Heart right ventricle (tissue), 16 donors: ENCODE data around the gene MUC5AC. TPM values are rescaled to one million over a fixed set of nuclear protein-coding genes. Genes with fewer than 3 reads are reported as not detected.
"Not testable (repeated sequence)": the region's sequence is repeated elsewhere in the genome, so short reads cannot be mapped to it uniquely, and the experiment has no call there.

Experiments used
- ATAC-seq, 8 donors: fragments of 200-7000 bp; cut with Tn5 transposase; one replicate each; pipeline ENCODE4 v1.9.1; 2020; ENCODE audit warnings: mild to moderate bottlenecking in 8 of 8, moderate library complexity in 8 of 8, moderate number of reproducible peaks in 1 of 8
- DNase-seq, 2 donors: peaks; one replicate each; pipeline ENCODE4 v3.0.0-alpha.2; 2020
- H3K27ac ChIP-seq, 10 donors: fragments of 200-600 bp; sonication (generic) in 2 of 10; one replicate each; pipeline versions ENCODE4 v1.5.0 to v1.8.0; 2020 to 2022; ENCODE audit warnings: mild to moderate bottlenecking in 3 of 10
- H3K27me3 ChIP-seq, 7 donors: fragments of 200-600 bp; one replicate each; pipeline ENCODE4 v1.8.0; 2021 to 2022; ENCODE audit warnings: mild to moderate bottlenecking in 2 of 7
- H3K36me3 ChIP-seq, 9 donors: fragments of 200-600 bp; sonication (generic) in 1 of 9; one replicate each; pipeline versions ENCODE4 v1.5.0 to v1.8.0; 2020 to 2022; ENCODE audit warnings: mild to moderate bottlenecking in 2 of 9
- H3K4me1 ChIP-seq, 9 donors: fragments of 200-600 bp; sonication (generic) in 1 of 9; one replicate each; pipeline versions ENCODE4 v1.5.0 to v1.8.0; 2020 to 2022; ENCODE audit warnings: mild to moderate bottlenecking in 4 of 9
- H3K4me3 ChIP-seq, 10 donors: fragments of 200-600 bp; sonication (generic) in 2 of 10; one replicate each; pipeline versions ENCODE4 v1.5.0 to v1.8.0; 2020 to 2022; ENCODE audit warnings: mild to moderate bottlenecking in 7 of 10, moderate library complexity in 2 of 10
- H3K9me3 ChIP-seq, 11 donors: fragments of 200-600 bp in 10 of 11; sonication (generic) in 2 of 11; one replicate each; pipeline versions ENCODE4 v1.5.0 to v1.8.0; 2013 to 2022; ENCODE audit warnings: mild to moderate bottlenecking in 2 of 11, control low read depth in 1 of 11, moderate library complexity in 1 of 11
- WGBS, 2 donors: extraction: QIAGEN DNeasy Blood & Tissue Kit; methylation state at CpG; one replicate each; pipeline ENCODE4 v1.1.7; 2013; ENCODE audit warnings: inconsistent platforms in 1 of 2; 5-methylcytosine and 5-hydroxymethylcytosine counted together
- intact Hi-C, 10 donors: fragments of 100-400 bp; cut with DNase I; formaldehyde crosslinking; loops; one replicate each; pipeline versions ENCODE4 v1.11.1 to v1.14.2; 2022
- polyA plus RNA-seq, 2 donors: library from polyadenylated mRNA; stranded (reverse); fragments of 200-250 nt; gene quantifications; one replicate each; pipeline ENCODE4 v1.2.3, GENCODE V29; 2013
- total RNA-seq, 10 donors: library from RNA; stranded (reverse); fragmentation: NEBNext Ultra II Directional in 3 of 10; extraction: Animal tissue kit (Norgen Biotek cat#: 25700) in 3 of 10; gene quantifications; one replicate each; pipeline versions ENCODE4 v1.2.1 to v1.2.4, GENCODE V29; 2021 to 2023
- TF ChIP-seq, protein P1 (sequence below), 9 donors: fragments of 200-600 bp; sonication (generic) in 2 of 9; IDR thresholded peaks; one replicate each; pipeline versions ENCODE4 v1.5.0 to v1.8.0; 2021 to 2022; ENCODE audit warnings: antibody characterized with exemption in 9 of 9, mild to moderate bottlenecking in 5 of 9, moderate library complexity in 1 of 9
- donor health status: Arrhythmogenic right ventricular cardiomyopathy.
- donor health status: ischemic (EF 13 %, LVEDD 7.1; RV severe dilation, severe dysfunction).
- donor health status: healthy with polysubstance abuse.
- donor health status: DM: no; HTN: yes; CAD: no.
- donor health status: DM: no; HTN: no; CAD: no.
- donor health status: ischemic (EF 25% LVEDD 6.9; RV normal size, moderate dysfunction).
- donor health status: ischemic (EF 25% LVEDD 5.7; RV mildly dilated, moderate dysfunction).
- donor health status: healthy.
- donor health status: DM: yes; HTN: yes; CAD: no.
- donor health status: Ischemic cardiomyopathy.
- donor health status: ischemic (EF 35%, LVEDD 5.7; RV mildly dilated, moderate dysfunction).
- donor health status: nonischemic (EF 11% LVEDD 7.7; RV severe dilation, severe dysfunction).
- donor health status: DM: yes; HTN: yes; CAD: no.
- donor health status: PGD.
- donor health status: ischemic (EF 29% LVEDD 5.4; RV normal size, mild dysfunction).
- donor health status: nonischemic (EF 23%, LVEDD 6.1; RV moderate dilation, normal function).

The MUC5AC gene
- total and polyA plus RNA-seq, 12 donors, result not detected

DNA sequence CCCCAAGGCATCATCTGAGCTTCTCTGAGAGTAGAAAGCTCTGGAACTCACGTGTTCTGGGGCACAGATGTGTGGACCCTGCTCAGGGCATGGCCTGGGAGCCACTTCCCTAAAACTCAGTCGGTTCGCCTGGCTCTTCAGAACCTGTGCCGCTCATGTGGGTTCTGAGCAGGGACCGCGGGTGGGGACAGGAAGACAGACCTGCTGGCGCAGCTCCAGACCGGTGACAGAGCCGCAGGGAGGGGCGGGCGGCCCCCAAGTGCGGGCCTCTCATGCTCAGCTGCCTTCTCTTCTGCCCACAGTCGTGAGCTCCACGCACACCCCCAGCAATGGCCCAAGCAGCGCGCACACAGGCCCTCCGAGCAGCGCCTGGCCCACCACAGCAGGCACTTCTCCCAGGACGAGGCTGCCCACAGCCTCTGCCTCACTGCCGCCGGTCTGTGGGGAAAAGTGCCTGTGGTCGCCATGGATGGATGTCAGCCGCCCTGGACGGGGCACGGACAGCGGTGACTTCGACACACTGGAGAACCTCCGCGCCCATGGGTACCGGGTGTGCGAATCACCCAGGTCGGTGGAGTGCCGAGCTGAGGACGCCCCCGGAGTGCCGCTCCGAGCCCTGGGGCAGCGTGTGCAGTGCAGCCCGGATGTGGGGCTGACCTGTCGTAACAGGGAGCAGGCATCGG is 24.2 kb downstream of the MUC5AC start:
- Histone ChIP-seq H3K4me1 (no peaks in the 10 kb centered on the region), H3K27me3 (peaks cover 0 to 24% (median 5%) of the 10 kb centered on the region in 7 donors), H3K4me3 (no peak overlapping the region), H3K36me3 (no peaks in the 10 kb centered on the region), H3K27ac (no peak overlapping the region), H3K9me3 (no peaks in the 10 kb centered on the region)
- ATAC-seq (no peak), DNase-seq (peak in 1 of 2 donors; percentile 8)
- TF ChIP-seq, protein P1, sequence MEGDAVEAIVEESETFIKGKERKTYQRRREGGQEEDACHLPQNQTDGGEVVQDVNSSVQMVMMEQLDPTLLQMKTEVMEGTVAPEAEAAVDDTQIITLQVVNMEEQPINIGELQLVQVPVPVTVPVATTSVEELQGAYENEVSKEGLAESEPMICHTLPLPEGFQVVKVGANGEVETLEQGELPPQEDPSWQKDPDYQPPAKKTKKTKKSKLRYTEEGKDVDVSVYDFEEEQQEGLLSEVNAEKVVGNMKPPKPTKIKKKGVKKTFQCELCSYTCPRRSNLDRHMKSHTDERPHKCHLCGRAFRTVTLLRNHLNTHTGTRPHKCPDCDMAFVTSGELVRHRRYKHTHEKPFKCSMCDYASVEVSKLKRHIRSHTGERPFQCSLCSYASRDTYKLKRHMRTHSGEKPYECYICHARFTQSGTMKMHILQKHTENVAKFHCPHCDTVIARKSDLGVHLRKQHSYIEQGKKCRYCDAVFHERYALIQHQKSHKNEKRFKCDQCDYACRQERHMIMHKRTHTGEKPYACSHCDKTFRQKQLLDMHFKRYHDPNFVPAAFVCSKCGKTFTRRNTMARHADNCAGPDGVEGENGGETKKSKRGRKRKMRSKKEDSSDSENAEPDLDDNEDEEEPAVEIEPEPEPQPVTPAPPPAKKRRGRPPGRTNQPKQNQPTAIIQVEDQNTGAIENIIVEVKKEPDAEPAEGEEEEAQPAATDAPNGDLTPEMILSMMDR (IDR thresholded peaks at IDR 0.05), result no peak
- intact Hi-C loops, result no loop called here
- WGBS, 2 donors, result 83 to 89% methylated on average over 41 of the region's 41 CpGs

DNA sequence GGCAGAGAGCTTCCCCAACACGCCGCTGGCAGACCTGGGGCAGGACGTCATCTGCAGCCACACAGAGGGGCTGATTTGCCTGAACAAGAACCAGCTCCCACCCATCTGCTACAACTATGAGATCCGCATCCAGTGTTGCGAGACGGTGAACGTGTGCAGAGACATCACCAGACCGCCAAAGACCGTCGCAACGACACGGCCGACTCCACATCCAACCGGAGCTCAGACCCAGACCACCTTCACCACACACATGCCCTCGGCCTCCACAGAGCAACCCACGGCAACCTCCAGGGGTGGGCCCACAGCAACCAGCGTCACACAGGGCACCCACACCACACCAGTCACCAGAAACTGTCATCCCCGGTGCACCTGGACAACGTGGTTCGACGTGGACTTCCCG is 26.4 kb downstream of the MUC5AC start:
- H3K27ac ChIP-seq, H3K4me1 ChIP-seq, DNase-seq, ATAC-seq, H3K4me3 ChIP-seq, H3K36me3 ChIP-seq, H3K9me3 ChIP-seq, intact Hi-C loops: not testable (repeated sequence)
- WGBS, 2 donors, result 89 to 95% methylated on average over 13 to 19 of the region's 22 CpGs
- H3K27me3 ChIP-seq, result peaks cover 0 to 28% (median 5%) of the 10 kb centered on the region in 7 donors

DNA sequence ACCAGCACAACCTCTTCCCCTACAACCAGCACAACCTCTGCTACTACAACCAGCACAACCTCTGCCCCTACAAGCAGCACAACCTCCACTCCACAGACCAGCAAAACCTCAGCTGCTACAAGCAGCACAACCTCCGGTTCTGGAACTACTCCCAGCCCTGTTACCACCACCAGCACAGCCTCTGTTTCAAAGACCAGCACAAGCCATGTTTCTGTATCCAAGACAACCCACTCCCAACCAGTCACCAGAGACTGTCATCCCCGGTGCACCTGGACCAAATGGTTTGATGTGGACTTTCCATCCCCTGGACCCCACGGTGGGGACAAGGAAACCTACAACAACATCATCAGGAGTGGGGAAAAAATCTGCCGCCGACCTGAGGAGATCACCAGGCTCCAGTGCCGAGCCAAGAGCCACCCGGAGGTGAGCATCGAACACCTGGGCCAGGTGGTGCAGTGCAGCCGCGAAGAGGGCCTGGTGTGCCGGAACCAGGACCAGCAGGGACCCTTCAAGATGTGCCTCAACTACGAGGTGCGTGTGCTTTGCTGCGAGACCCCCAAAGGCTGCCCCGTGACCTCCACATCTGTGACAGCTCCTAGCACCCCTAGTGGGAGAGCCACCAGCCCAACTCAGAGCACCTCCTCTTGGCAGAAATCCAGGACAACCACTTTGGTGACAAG is 30.8 kb downstream of the MUC5AC start:
- intact Hi-C loops, ATAC-seq, H3K9me3 ChIP-seq, H3K4me3 ChIP-seq, H3K36me3 ChIP-seq, DNase-seq, H3K27ac ChIP-seq, H3K4me1 ChIP-seq: not testable (repeated sequence)
- peaks cover 0 to 18% (median 0%) of the 10 kb centered on the region in 7 donors for H3K27me3 ChIP-seq
- 62 to 81% methylated on average over 11 to 15 of the region's 15 CpGs for WGBS, 2 donors

DNA sequence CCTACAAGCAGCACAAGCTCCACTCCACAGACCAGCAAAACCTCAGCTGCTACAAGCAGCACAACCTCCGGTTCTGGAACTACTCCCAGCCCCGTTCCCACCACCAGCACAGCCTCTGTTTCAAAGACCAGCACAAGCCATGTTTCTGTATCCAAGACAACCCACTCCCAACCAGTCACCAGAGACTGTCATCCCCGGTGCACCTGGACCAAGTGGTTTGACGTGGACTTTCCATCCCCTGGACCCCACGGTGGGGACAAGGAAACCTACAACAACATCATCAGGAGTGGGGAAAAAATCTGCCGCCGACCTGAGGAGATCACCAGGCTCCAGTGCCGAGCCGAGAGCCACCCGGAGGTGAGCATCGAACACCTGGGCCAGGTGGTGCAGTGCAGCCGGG is 32.1 kb downstream of the MUC5AC start:
- H3K9me3 ChIP-seq, DNase-seq, intact Hi-C loops, H3K4me1 ChIP-seq, H3K4me3 ChIP-seq, H3K36me3 ChIP-seq, ATAC-seq, H3K27ac ChIP-seq: not testable (repeated sequence)
- 78 to 83% methylated on average over 6 to 12 of the region's 12 CpGs for WGBS, 2 donors
- peaks cover 0 to 18% (median 0%) of the 10 kb centered on the region in 7 donors for H3K27me3 ChIP-seq

DNA sequence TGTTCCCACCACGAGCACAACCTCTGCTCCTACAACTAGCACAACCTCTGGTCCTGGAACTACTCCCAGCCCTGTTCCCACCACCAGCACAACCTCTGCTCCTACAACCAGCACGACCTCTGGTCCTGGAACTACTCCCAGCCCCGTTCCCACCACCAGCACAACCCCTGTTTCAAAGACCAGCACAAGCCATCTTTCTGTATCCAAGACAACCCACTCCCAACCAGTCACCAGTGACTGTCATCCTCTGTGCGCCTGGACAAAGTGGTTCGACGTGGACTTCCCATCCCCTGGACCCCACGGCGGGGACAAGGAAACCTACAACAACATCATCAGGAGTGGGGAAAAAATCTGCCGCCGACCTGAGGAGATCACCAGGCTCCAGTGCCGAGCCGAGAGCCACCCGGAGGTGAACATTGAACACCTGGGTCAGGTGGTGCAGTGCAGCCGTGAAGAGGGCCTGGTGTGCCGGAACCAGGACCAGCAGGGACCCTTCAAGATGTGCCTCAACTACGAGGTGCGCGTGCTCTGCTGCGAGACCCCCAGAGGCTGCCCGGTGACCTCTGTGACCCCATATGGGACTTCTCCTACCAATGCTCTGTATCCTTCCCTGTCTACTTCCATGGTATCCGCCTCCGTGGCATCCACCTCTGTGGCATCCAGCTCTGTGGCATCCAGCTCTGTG is 34.2 kb downstream of the MUC5AC start:
- H3K4me1 ChIP-seq, H3K27ac ChIP-seq, ATAC-seq, intact Hi-C loops, DNase-seq, H3K36me3 ChIP-seq, H3K4me3 ChIP-seq, H3K9me3 ChIP-seq: not testable (repeated sequence)
- H3K27me3 ChIP-seq, result peaks cover 0 to 34% (median 11%) of the 10 kb centered on the region in 7 donors
- 83 to 84% methylated on average over 22 of the region's 22 CpGs for WGBS, 2 donors

DNA sequence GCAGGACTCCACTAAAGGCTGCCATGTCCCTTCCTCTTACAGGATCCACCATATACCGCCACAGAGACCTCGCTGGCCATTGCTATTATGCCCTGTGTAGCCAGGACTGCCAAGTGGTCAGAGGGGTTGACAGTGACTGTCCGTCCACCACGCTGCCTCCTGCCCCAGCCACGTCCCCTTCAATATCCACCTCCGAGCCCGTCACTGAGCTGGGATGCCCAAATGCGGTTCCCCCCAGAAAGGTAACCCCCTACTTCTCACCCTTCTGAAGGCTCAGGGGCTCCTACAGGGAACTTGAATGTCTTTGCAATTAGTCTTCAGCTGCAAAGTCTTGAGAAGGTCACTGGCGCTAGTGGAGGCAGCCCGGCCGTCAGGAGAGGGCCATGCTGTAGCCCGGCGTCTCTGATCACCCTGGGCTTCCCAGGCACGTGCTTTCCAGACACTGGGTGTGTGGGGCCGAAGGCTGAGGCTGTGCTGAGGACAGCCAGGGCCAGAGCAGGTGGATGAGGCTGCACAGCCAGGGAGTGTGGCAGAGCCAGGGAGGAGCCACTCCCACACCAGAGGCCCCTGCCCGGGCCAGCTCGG is 35.1 kb downstream of the MUC5AC start:
- 84 to 87% methylated on average over 17 of the region's 17 CpGs for WGBS, 2 donors
- no peak for ATAC-seq
- H3K4me3 ChIP-seq, result no peak overlapping the region
- no peaks in the 10 kb centered on the region for H3K9me3 ChIP-seq
- peaks cover 0 to 43% (median 20%) of the 10 kb centered on the region in 7 donors for H3K27me3 ChIP-seq
- TF ChIP-seq, protein P1 (IDR thresholded peaks at IDR 0.05), result no peak
- no peaks in the 10 kb centered on the region for H3K36me3 ChIP-seq
- DNase-seq, result no peak
- H3K4me1 ChIP-seq, result no peaks in the 10 kb centered on the region
- intact Hi-C loops, result no loop called here
- no peak overlapping the region for H3K27ac ChIP-seq
